ENCODE results near the gene CATSPERE.
A peak's percentile ranks its signal among the peaks of the same experiment; 100 is the strongest.

The CATSPERE gene

DNA sequence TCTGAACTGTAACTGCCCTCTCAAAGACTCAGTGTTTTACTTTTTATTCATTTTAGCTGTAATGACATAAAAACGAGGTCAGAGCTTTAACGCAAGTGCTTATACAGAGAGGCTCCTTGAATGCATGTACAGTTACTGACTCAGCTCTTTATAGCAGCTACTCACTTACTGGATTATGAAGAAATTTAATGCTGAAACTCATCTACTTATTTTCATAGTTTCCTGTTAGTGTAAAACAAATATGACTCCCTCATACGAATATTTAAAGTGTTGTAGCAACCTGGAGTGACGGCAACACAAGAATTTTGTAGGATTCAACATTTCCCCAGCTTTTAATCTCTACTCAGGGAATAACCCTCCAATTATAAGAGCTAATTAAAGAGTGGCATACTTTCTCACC is 42.0 kb upstream of the CATSPERE start:
- H4K91ac ChIP-seq (ENCODE audit: low read depth, low read length, poor library complexity): no peak overlapping the region
- no peak overlapping the region for H2AK5ac ChIP-seq (ENCODE audit: low read depth, low read length)
- H3K27ac ChIP-seq (replicated peaks; ENCODE audit: low read length): no peak overlapping the region
- H3K4ac ChIP-seq (ENCODE audit: low read length): no peak overlapping the region
- H2BK120ac ChIP-seq (ENCODE audit: low read depth, low read length): no peak overlapping the region
- H3K4me1 ChIP-seq (ENCODE audit: control insufficient read depth in 2 of 2, insufficient read depth in 1 of 2, low read depth in 1 of 2, low read length in 2 of 2): peaks cover 0 to 3% of the 10 kb centered on the region in 2 donors
- H2BK15ac ChIP-seq (ENCODE audit: low read length): no peak overlapping the region
- H4K8ac ChIP-seq (ENCODE audit: low read depth, low read length): no peak overlapping the region
- H3K79me1 ChIP-seq (ENCODE audit: low read depth, low read length): no peaks in the 10 kb centered on the region
- H2AFZ ChIP-seq (ENCODE audit: low read length): no peak overlapping the region
- H3K27me3 ChIP-seq (ENCODE audit: control insufficient read depth in 3 of 3, insufficient read depth in 3 of 3, low read depth in 1 of 3, low read length in 3 of 3): no peaks in the 10 kb centered on the region
- no peak overlapping the region for H3K23ac ChIP-seq (ENCODE audit: low read depth, low read length, poor library complexity)
- no peaks in the 10 kb centered on the region for H3K9me3 ChIP-seq (replicated peaks in 1 of 2; ENCODE audit: control insufficient read depth in 2 of 2, insufficient read depth in 1 of 2, low read depth in 1 of 2, low read length in 2 of 2)
- no peak overlapping the region for H3K4me3 ChIP-seq (ENCODE audit: low read length in 2 of 2)
- no peak overlapping the region for H2BK12ac ChIP-seq (ENCODE audit: low read length)
- no peak overlapping the region for H3K4me2 ChIP-seq (ENCODE audit: insufficient read depth, low read length, poor library complexity, severe bottlenecking)
- no peak overlapping the region for H3K9ac ChIP-seq (ENCODE audit: low read depth, low read length, poor library complexity)
- H3K18ac ChIP-seq (ENCODE audit: low read length): no peak overlapping the region
- H3K36me3 ChIP-seq (replicated peaks in 1 of 2; ENCODE audit: control insufficient read depth in 2 of 2, insufficient read depth in 2 of 2, low read length in 2 of 2): peaks cover 23 to 99% of the 10 kb centered on the region in 2 donors
- no peak overlapping the region for H2BK5ac ChIP-seq (ENCODE audit: low read length)
- H3K14ac ChIP-seq (ENCODE audit: low read length): no peak overlapping the region
- WGBS, 2 donors (ENCODE audit: extremely low coverage in 2 of 2, insufficient read length in 2 of 2, insufficient replicate concordance in 1 of 2): no CpG with 5 or more reads among the region's 4 CpGs
- DNase-seq (ENCODE audit: low spot score): no peak

DNA sequence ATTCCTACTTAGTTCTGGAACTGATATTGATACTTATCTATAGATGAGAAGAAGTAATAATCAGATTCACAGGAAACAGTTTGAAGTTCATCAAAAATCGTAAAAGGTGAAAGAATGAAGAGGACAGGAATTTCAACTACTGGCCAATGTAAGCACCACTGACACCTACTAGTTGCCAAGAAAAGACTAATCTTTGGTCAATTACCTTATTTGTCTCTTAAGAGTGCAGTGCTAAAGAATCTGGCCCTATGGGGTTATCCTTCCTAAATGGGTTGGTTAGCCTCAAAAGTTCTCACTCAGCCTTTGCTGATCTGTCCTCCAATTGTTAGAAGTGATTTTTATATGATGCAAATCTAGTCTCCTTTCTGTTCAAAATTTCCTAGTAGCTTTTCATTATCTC is 38.9 kb upstream of the CATSPERE start:
- Histone ChIP-seq H3K4me2 (ENCODE audit: insufficient read depth, low read length, poor library complexity, severe bottlenecking) (no peak overlapping the region), H3K4me3 (ENCODE audit: low read length in 2 of 2) (no peak overlapping the region), H3K27ac (replicated peaks; ENCODE audit: low read length) (no peak overlapping the region), H2BK15ac (ENCODE audit: low read length) (no peak overlapping the region), H3K4me1 (ENCODE audit: control insufficient read depth in 2 of 2, insufficient read depth in 1 of 2, low read depth in 1 of 2, low read length in 2 of 2) (no peaks in the 10 kb centered on the region), H3K18ac (ENCODE audit: low read length) (no peak overlapping the region), H3K4ac (ENCODE audit: low read length) (no peak overlapping the region), H3K27me3 (ENCODE audit: control insufficient read depth in 3 of 3, insufficient read depth in 3 of 3, low read depth in 1 of 3, low read length in 3 of 3) (peaks cover 0 to 2% (median 0%) of the 10 kb centered on the region in 3 experiments), H4K8ac (ENCODE audit: low read depth, low read length) (no peak overlapping the region), H3K14ac (ENCODE audit: low read length) (no peak overlapping the region), H2BK5ac (ENCODE audit: low read length) (no peak overlapping the region), H3K9me3 (replicated peaks in 1 of 2; ENCODE audit: control insufficient read depth in 2 of 2, insufficient read depth in 1 of 2, low read depth in 1 of 2, low read length in 2 of 2) (no peaks in the 10 kb centered on the region), H2AK5ac (ENCODE audit: low read depth, low read length) (no peak overlapping the region), H3K9ac (ENCODE audit: low read depth, low read length, poor library complexity) (no peak overlapping the region), H4K91ac (ENCODE audit: low read depth, low read length, poor library complexity) (no peak overlapping the region), H2AFZ (ENCODE audit: low read length) (no peak overlapping the region), H3K79me1 (ENCODE audit: low read depth, low read length) (no peaks in the 10 kb centered on the region), H2BK12ac (ENCODE audit: low read length) (no peak overlapping the region), H3K36me3 (replicated peaks in 1 of 2; ENCODE audit: control insufficient read depth in 2 of 2, insufficient read depth in 2 of 2, low read length in 2 of 2) (peaks cover 13 to 78% of the 10 kb centered on the region in 2 donors), H3K23ac (ENCODE audit: low read depth, low read length, poor library complexity) (no peak overlapping the region), H2BK120ac (ENCODE audit: low read depth, low read length) (no peak overlapping the region)
- WGBS, 2 donors (ENCODE audit: extremely low coverage in 2 of 2, insufficient read length in 2 of 2, insufficient replicate concordance in 1 of 2): no CpG with 5 or more reads among the region's 1 CpG
- DNase-seq (ENCODE audit: low spot score): no peak

- Histone ChIP-seq H3K4me2 (ENCODE audit: insufficient read depth, low read length, poor library complexity, severe bottlenecking) (no peak overlapping the region), H3K36me3 (replicated peaks in 1 of 2; ENCODE audit: control insufficient read depth in 2 of 2, insufficient read depth in 2 of 2, low read length in 2 of 2) (peaks cover 9 to 60% of the 10 kb centered on the region in 2 donors)
Measured at GRCh38 chr1:244424649-244425334, 36.3 kb upstream of the CATSPERE start.

GRCh38 chr1:244427647-244428046 is 33.4 kb upstream of the CATSPERE start:
- Histone ChIP-seq H3K4me1 (ENCODE audit: control insufficient read depth in 2 of 2, insufficient read depth in 1 of 2, low read depth in 1 of 2, low read length in 2 of 2) (no peaks in the 10 kb centered on the region), H3K27ac (replicated peaks; ENCODE audit: low read length) (no peak overlapping the region), H4K8ac (ENCODE audit: low read depth, low read length) (no peak overlapping the region), H3K79me1 (ENCODE audit: low read depth, low read length) (no peaks in the 10 kb centered on the region), H2AFZ (ENCODE audit: low read length) (no peak overlapping the region), H3K4me3 (ENCODE audit: low read length in 2 of 2) (no peak overlapping the region), H3K14ac (ENCODE audit: low read length) (no peak overlapping the region), H2BK12ac (ENCODE audit: low read length) (no peak overlapping the region), H3K9ac (ENCODE audit: low read depth, low read length, poor library complexity) (no peak overlapping the region), H2BK5ac (ENCODE audit: low read length) (no peak overlapping the region), H3K4me2 (ENCODE audit: insufficient read depth, low read length, poor library complexity, severe bottlenecking) (no peak overlapping the region), H3K23ac (ENCODE audit: low read depth, low read length, poor library complexity) (no peak overlapping the region), H3K27me3 (ENCODE audit: control insufficient read depth in 3 of 3, insufficient read depth in 3 of 3, low read depth in 1 of 3, low read length in 3 of 3) (peaks cover 0 to 2% (median 0%) of the 10 kb centered on the region in 3 experiments), H3K4ac (ENCODE audit: low read length) (no peak overlapping the region), H2BK120ac (ENCODE audit: low read depth, low read length) (no peak overlapping the region), H3K9me3 (replicated peaks in 1 of 2; ENCODE audit: control insufficient read depth in 2 of 2, insufficient read depth in 1 of 2, low read depth in 1 of 2, low read length in 2 of 2) (no peaks in the 10 kb centered on the region), H4K91ac (ENCODE audit: low read depth, low read length, poor library complexity) (no peak overlapping the region), H2BK15ac (ENCODE audit: low read length) (no peak overlapping the region), H3K36me3 (replicated peaks in 1 of 2; ENCODE audit: control insufficient read depth in 2 of 2, insufficient read depth in 2 of 2, low read length in 2 of 2) (peaks cover 8 to 57% of the 10 kb centered on the region in 2 donors), H3K18ac (ENCODE audit: low read length) (no peak overlapping the region), H2AK5ac (ENCODE audit: low read depth, low read length) (no peak overlapping the region)
- no peak for DNase-seq (ENCODE audit: low spot score)

More at GRCh38 chr1:244424649-244425334, 36.3 kb upstream of the CATSPERE start:
- Histone ChIP-seq H3K79me1 (ENCODE audit: low read depth, low read length) (no peaks in the 10 kb centered on the region), H2AK5ac (ENCODE audit: low read depth, low read length) (no peak overlapping the region), H2BK12ac (ENCODE audit: low read length) (no peak overlapping the region), H3K4me3 (ENCODE audit: low read length in 2 of 2) (no peak overlapping the region), H4K8ac (ENCODE audit: low read depth, low read length) (no peak overlapping the region), H3K23ac (ENCODE audit: low read depth, low read length, poor library complexity) (no peak overlapping the region), H3K4ac (ENCODE audit: low read length) (no peak overlapping the region), H2AFZ (ENCODE audit: low read length) (no peak overlapping the region), H4K91ac (ENCODE audit: low read depth, low read length, poor library complexity) (peak overlapping the region; percentile 30), H3K9me3 (replicated peaks in 1 of 2; ENCODE audit: control insufficient read depth in 2 of 2, insufficient read depth in 1 of 2, low read depth in 1 of 2, low read length in 2 of 2) (no peaks in the 10 kb centered on the region), H3K9ac (ENCODE audit: low read depth, low read length, poor library complexity) (no peak overlapping the region), H3K27ac (replicated peaks; ENCODE audit: low read length) (peak overlapping the region; percentile 22), H2BK120ac (ENCODE audit: low read depth, low read length) (no peak overlapping the region), H3K18ac (ENCODE audit: low read length) (no peak overlapping the region), H2BK15ac (ENCODE audit: low read length) (no peak overlapping the region), H3K4me1 (ENCODE audit: control insufficient read depth in 2 of 2, insufficient read depth in 1 of 2, low read depth in 1 of 2, low read length in 2 of 2) (no peaks in the 10 kb centered on the region), H2BK5ac (ENCODE audit: low read length) (no peak overlapping the region), H3K27me3 (ENCODE audit: control insufficient read depth in 3 of 3, insufficient read depth in 3 of 3, low read depth in 1 of 3, low read length in 3 of 3) (peaks cover 0 to 2% (median 0%) of the 10 kb centered on the region in 3 experiments), H3K14ac (ENCODE audit: low read length) (peak overlapping the region; percentile 38)
- WGBS, 2 donors (ENCODE audit: extremely low coverage in 2 of 2, insufficient read length in 2 of 2, insufficient replicate concordance in 1 of 2): no CpG with 5 or more reads among the region's 2 CpGs
- DNase-seq (ENCODE audit: low spot score): no peak
